Activated T-helper 1 cell treated with Interleukin-2 at 50 U/mL for 16 hours (primary cell): ENCODE data around the gene MAST1.
"Not testable (repeated sequence)": the region's sequence is repeated elsewhere in the genome, so short reads cannot be mapped to it uniquely, and the experiment has no call there.

Source experiments
- DNase-seq: peaks from one replicate; pipeline ENCODE4 v3.0.0-alpha.2; 2020; ENCODE audit warnings: low read depth

Gene MAST1

GRCh38 chr19:12838182-12838885 is at the start of gene MAST1:
MAST1 (plus strand) TSS chr19:12838515; CDS start chr19:12838573, 58 bp downstream.
- DNase-seq = peak; percentile 30

- DNase-seq = no peak
These were observed 49.6 kb upstream of the MAST1 start for GRCh38 chr19:12788682-12789097.

GRCh38 chr19:12789098-12789903 is 49.0 kb upstream of the MAST1 start:
- no peak for DNase-seq

- peak; percentile 84 for DNase-seq
These were observed 48.3 kb upstream of the MAST1 start for GRCh38 chr19:12789904-12790619.

GRCh38 chr19:12790628-12791344 is 47.5 kb upstream of the MAST1 start:
- DNase-seq = no peak

GRCh38 chr19:12791345-12792050 is 46.8 kb upstream of the MAST1 start, which contains the start of gene JUNB:
JUNB (plus strand) TSS chr19:12791486; CDS start chr19:12791772, 286 bp downstream.
- peak; percentile 96 for DNase-seq

GRCh38 chr19:12792051-12792852 is 46.1 kb upstream of the MAST1 start:
- peak; percentile 69 for DNase-seq

- DNase-seq = no peak
These were observed 45.4 kb upstream of the MAST1 start for GRCh38 chr19:12792853-12793289.

GRCh38 chr19:12793290-12794195 is 44.8 kb upstream of the MAST1 start:
- peak; percentile 89 for DNase-seq

GRCh38 chr19:12794196-12794941 is 43.9 kb upstream of the MAST1 start:
- DNase-seq = no peak

GRCh38 chr19:12794971-12795381 is 43.3 kb upstream of the MAST1 start:
- no peak for DNase-seq

GRCh38 chr19:12796146-12797071 is 41.9 kb upstream of the MAST1 start:
- DNase-seq = peak; percentile 63

- DNase-seq = no peak
These were observed 41.2 kb upstream of the MAST1 start for GRCh38 chr19:12797141-12797587.

GRCh38 chr19:12797607-12798006 is 40.7 kb upstream of the MAST1 start:
- not testable (repeated sequence) for DNase-seq

- no peak for DNase-seq
These were observed 38.4 kb upstream of the MAST1 start for GRCh38 chr19:12799742-12800465.

- DNase-seq = no peak
These were observed 37.9 kb upstream of the MAST1 start for GRCh38 chr19:12800466-12800770.
